Measurements from ENCODE around the gene TSPAN2.

The TSPAN2 gene

GRCh38 chr1:115012434-115012833 is 76.9 kb downstream of the TSPAN2 start:
- DNase-seq (ENCODE audit: extremely low read depth, low read depth): no peak
- no peak for TF ChIP-seq CTCF (IDR thresholded peaks at IDR 0.05; ENCODE audit: low read depth, low read length, missing control alignments)
- no peak overlapping the region for H3K4me3 ChIP-seq (replicated peaks; ENCODE audit: low read depth, low read length)

GRCh38 chr1:115012006-115012405 is 77.3 kb downstream of the TSPAN2 start:
- DNase-seq (ENCODE audit: extremely low read depth, low read depth): no peak
- H3K4me3 ChIP-seq (replicated peaks; ENCODE audit: low read depth, low read length): no peak overlapping the region
- no peak for TF ChIP-seq CTCF (IDR thresholded peaks at IDR 0.05; ENCODE audit: low read depth, low read length, missing control alignments)

- H3K4me3 ChIP-seq (replicated peaks; ENCODE audit: low read depth, low read length): no peak overlapping the region
- no peak for DNase-seq (ENCODE audit: extremely low read depth, low read depth)
- TF ChIP-seq CTCF (IDR thresholded peaks at IDR 0.05; ENCODE audit: low read depth, low read length, missing control alignments): no peak
Observed at GRCh38 chr1:115006191-115006590, 83.1 kb downstream of the TSPAN2 start.

All from HFF-Myc (cell line).